Stimulated activated CD4-positive, alpha-beta T cell treated with anti-CD3 and anti-CD28 coated beads, Interleukin-1b, Interleukin-23, amount 100 ng/mL, for 48 hours (primary cell): ENCODE results near the gene HINT3.
"Not testable (repeated sequence)": the region's sequence is repeated elsewhere in the genome, so short reads cannot be mapped to it uniquely, and the experiment has no call there.

Experiments used
- DNase-seq: peaks from one replicate; pipeline ENCODE4 v3.0.0-alpha.2; 2020

HINT3 gene

DNA sequence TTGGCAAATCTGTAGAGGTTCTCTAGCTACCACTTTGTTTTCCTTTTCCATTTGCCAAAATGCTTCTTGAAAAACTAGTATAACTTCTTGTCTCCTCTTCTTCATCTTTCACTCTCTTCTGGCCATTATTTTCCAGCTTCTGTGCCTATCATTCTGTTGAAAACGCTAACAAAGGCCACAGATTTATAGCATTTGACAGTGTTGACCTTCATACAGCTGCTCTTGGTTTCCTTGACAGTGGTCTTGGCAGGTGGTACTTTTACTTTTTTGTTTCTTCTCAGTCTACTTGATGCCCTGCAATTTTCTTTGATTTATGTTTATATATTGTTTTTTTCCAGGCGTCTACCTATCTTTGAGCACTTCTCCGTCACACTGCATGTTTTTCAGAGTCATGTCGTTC is 53.5 kb downstream of the HINT3 start:
- DNase-seq = no peak

DNA sequence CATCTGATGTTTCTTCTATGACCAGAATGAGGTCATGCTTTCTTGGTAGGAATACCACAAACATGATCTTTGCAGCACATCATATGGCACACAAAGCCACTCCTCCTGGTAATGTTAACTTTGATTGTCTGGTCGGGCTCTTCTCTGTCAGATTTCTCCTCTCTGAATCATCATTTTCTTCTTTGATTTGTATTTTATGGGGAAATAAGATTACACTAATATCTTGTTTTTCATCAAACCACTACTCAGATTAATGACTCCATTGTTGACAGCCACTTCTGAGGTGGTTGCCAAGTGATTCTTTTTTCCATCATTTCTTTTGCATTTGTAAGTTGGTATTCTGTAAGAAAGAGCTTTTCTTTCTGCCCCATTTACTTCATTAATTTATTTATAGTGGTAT is 59.3 kb downstream of the HINT3 start:
- DNase-seq = no peak

GRCh38 chr6:126016591-126016990 is 60.0 kb downstream of the HINT3 start:
- no peak for DNase-seq

GRCh38 chr6:126017668-126018067 is 61.1 kb downstream of the HINT3 start:
- no peak for DNase-seq

- DNase-seq = no peak
Observed at GRCh38 chr6:126020305-126021050, 63.9 kb downstream of the HINT3 start.

DNA sequence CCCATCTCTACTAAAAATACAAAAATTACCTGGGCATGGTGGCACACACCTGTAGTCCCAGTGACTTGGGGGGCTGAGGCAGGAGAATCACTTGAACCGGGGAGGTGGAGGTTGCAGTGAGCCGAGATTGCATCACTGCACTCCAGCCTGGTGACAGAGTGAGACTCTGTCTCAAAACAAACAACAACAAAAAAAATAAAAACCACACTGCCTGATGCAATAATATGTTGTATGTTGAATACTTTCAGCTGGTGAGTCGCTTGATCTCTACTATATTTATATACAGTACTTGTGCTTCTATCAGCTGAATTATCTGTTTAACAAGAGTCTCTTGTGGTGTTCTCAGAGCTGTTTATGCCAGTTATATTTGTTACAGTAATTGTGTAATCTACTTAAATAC is 66.9 kb downstream of the HINT3 start:
- DNase-seq = not testable (repeated sequence)

DNA sequence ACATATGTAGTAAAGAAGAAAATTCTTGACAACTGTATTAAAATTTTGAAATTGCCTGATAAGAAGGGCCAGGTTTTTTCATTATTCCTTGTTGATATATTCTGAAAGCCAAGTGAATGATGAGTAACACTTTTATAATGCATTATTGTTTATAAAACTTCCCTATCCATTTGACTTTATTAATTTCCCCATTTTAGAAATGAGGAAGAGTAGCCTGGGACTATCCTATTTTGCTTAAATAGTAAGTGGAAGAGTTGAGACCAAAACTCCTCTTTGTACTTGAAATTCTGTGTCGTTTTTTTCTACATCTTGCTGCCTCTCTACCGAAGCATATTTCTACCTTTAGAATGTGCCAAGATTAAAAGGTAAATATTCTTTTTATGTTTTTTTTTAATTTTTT is 69.4 kb downstream of the HINT3 start:
- no peak for DNase-seq

DNA sequence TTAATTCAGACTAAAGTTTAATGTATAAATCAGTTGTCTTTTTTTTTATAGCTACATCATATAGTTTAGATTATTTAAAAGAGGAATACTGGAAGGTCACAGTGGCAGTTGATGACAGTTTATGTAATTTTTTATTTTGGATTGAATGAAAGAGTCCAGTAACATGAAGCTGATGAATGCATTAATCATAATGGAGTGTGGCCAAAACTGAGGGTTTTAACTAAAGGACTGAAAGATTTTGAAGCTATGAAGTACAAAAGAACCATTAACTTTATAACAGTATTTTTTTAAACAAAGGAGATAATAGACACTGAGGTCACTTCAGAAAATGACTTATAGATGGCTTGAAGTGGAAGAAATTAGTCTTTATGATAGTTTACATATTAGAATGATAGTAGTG is 71.0 kb downstream of the HINT3 start:
- no peak for DNase-seq
